NOMO-1 (cell line): ENCODE measurements around the gene MSH2.
A peak's percentile ranks its signal among the peaks of the same experiment; 100 is the strongest.

Experiments used
- DNase-seq, 2 experiments: peaks; one replicate each; lab custom pipeline; 2025; ENCODE audit not compliant: unreplicated experiment in 2 of 2; lab: John Stamatoyannopoulos, UW

Gene MSH2

DNA sequence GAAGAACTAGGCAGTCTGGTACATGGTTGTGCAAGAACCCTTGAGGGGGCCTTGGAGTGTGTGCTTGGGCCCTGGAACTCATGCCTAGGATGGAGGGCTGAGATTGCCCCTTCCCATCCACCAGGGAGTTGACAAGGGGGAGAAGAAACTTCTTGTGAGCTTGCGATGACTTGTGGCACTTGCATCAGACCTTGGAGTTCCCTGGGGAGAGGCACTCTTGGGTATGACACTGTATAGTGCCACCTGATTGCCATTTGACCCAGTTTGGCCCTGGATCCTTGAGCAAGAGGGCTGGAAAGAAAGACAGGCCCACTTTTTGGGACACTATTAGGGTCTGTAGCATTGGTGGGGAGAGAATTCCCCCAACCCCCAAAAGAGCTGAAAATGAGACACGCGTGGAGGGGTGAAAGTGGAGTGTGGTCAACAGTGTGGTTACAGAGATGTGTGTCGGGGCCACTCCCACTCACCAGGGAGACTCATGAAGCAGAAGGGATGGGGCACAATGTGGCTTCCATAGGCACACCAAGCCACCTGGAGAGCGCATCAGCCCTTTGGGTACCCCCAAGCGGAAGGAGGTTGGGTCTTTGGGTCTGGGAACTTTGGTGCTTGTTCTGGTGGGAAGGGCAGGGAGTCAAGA lies 101.3 kb downstream of the MSH2 start:
- DNase-seq = no peak

DNA sequence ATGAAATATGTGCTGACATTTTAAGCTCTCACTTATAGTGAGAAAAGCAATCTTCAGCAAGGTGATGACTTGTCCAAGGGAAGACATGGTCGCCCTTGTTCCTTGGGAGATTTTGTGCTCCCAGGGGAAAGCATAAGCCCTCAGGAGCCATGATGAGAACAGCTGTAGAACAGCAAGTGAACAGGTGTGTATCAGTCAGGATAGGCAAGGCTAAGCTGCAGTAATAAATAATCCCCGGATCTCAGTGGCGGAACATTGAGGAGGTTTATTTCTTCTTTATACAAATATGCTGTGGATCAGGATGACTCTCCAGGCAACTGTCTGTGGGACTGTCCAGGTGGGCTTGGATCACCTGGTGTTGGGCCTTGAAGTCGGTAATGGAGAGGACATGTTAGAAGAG lies 103.1 kb downstream of the MSH2 start:
- DNase-seq = no peak

DNA sequence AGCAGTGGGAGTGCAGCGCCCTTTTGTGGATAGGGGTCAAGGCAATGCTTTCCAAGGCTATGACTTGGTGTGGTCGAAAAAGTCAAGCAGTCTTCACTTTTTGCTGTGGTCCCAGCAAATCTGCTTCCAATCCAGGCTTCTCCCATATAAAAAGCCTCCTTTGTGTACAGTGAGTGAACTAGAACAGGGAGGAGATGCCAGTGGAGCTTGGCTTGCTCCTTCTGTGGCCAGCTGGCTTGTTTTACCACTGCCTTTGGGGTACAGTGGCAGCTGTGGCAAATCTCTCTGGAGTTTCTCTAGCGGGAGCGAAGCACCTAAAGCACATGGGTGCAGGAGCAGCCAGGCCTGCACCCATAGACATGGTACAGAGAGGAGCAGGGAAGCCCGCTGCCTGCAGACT lies 103.5 kb downstream of the MSH2 start:
- DNase-seq = no peak

- DNase-seq = no peak
Observed at GRCh38 chr2:47508080-47508479, 105.1 kb downstream of the MSH2 start.

- DNase-seq = no peak
Observed at GRCh38 chr2:47508641-47509040, 105.7 kb downstream of the MSH2 start.

DNA sequence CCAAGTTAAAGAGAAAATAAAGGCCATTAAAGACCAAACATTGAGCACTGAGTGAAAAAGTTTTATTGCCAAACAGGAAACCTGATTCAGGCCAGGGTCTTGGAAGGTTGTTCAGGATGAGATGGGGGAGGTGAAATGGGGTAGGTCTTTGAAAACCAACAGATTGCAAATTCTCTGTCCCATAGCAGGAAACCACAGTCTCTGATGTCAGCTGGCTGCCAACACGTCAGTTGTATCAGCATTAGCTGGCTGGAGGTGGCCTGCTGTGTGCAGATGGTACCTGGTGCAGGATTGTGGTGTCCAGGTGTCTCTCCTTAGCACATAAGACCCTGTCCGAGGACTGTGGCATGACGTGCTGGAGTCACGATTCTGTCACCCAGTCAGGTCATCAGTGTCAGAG lies 106.3 kb downstream of the MSH2 start:
- no peak for DNase-seq

- DNase-seq = no peak
Observed at GRCh38 chr2:47509821-47510385, 106.9 kb downstream of the MSH2 start.

DNA sequence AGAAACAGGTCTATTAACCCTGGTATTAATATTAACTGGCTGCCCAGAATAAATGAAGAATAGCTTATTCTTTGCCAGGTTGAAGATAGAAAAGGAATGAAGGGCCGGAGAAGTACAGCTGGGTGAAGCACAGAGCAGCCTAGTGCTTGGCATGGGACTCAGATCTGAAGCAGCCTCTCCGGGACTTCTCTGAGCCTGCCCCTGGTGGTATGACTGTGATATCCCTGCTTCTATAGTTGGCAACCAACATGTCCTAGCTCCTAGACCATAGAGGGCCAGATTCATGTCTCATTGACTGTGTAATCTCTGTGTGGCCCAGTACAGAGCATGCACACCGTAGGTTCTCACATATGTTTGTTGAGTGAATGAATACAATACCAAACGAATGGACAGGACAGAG lies 107.8 kb downstream of the MSH2 start:
- no peak for DNase-seq

GRCh38 chr2:47512581-47513083 lies 109.7 kb downstream of the MSH2 start:
- DNase-seq = no peak

GRCh38 chr2:47513981-47514520 lies 111.1 kb downstream of the MSH2 start:
- no peak for DNase-seq

GRCh38 chr2:47516360-47517104 lies 113.6 kb downstream of the MSH2 start:
- no peak for DNase-seq

DNA sequence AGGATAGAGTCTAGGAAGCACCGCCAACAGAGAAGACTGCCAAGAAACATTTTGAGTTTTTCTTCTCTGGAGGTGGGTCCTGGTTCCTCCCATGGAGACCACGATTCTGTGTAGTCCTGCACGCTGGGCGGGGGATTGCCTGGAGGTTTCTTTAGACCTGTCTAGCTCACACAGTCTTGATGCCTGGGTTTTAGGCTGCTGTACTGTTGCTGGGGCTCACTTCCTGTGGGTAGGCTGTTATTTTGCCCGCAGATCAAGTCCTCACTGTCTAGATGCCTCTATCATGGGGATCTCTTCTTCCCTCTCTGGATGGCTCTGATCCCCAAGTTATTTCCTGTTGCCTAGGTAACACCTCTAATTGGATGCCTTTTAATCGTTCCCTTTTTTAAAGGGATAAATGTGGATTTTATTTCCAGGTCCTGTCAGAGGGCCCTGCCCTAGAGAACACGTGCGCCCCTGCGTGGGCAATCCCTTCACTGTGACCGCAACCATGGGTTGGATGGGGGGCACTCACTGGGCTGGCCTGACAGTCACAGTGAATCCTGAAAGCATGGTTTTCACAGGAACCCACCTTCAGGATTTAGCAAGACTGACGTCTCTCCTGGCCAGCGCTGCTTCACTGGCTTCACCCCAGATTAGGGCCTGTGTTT lies 115.7 kb downstream of the MSH2 start:
- no peak for DNase-seq

DNA sequence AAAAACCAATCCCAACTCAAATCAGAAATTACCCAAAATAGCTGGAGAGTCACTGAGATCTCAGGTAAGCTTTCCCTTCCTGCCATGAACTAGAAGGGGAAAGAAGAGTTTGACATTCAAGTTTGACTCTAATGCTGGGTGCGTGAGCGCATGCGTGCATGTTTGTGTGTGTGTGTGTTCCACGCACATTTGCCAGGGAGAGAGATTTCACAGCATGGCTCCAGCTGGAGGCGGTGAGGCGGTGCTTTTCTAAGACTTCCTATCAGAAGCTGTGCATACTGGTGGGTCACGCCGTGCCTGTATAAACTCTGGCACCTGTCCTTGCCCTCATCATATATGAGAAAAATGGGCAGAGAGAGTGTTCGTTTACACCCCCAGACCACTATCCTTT lies 116.2 kb downstream of the MSH2 start:
- DNase-seq = no peak

GRCh38 chr2:47519604-47520301 lies 116.8 kb downstream of the MSH2 start:
- DNase-seq = no peak

- peak; percentile 92 to 96 for DNase-seq
Observed at GRCh38 chr2:47520302-47520630, 117.3 kb downstream of the MSH2 start.

- peak; percentile 86 to 88 for DNase-seq
Observed at GRCh38 chr2:47520825-47521665, 118.1 kb downstream of the MSH2 start.

DNA sequence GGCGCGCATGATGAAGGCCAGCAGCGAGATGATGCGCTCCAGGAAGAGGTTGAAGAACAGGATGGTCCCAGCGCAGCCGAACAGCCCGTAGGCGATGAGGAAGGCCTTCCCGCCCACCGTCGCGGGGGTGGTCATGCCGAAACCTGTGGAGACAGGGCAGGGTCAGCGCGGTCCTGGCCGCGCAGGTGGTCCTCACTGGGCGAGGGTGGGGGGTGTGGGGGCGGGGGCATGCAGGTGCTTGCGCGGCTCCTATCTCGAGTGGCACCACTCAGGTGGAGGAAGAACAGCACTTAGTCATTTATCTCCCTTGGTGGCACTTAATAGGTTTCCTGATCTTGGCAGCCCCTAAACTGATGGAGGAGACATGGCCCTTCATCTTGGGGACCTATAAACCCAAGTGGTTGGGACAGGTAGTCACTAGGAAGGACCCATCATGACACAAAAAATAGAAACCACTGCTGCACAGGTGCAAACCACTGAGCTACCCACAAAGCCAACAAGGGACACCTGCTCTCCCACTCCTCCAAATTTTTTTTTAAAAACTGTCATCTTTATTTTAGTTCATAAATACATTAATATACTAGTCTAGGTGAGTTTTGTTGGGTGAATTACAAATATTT lies 118.8 kb downstream of the MSH2 start:
- DNase-seq = no peak

DNA sequence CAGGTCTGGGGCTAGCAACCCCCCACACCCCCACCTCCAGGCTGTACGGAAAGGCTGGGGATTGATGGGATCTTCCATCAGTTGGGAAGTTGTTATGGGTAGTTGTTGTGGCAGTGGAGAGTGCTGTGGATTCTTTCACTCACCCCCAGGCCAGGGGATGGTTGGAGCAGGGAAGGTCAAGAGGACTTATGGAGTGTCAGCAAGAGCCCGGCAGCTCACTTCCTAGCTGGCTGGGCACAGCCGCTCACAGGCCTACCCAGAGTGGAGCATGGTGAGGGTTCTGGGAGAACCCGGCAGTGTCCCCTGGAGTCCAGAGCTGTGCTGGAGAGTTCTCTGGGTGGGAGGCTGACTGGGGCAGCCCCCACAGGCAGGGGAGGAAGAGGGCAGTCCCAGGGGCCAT lies 122.2 kb downstream of the MSH2 start:
- DNase-seq = no peak

DNA sequence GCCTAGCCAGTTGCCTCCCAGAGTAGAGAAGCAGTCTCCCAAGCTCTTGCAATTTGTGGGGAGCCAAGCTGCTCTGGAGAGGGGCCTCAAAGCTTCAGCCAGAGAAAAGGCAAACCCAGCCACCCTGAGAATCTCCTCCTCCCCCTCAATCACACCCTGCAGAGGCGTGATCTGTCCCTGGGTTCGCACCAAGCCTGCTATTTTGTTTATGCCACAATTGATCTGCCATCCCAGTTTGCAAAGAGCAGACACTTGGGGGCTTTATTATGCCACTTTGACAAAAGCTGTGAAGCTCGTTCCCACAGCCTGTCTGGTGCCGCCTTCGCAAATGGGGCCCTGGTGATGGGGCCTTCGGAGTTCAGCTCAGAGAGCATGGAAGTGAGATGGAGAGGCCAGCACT lies 125.5 kb downstream of the MSH2 start:
- no peak for DNase-seq

GRCh38 chr2:47528874-47529273 lies 125.9 kb downstream of the MSH2 start:
- no peak for DNase-seq
